Coronary artery (tissue), 2 donors: ENCODE results near the gene ACTG1.
A peak's percentile ranks its signal among the peaks of the same experiment; 100 is the strongest.

Experiments used
- DNase-seq: peaks from one replicate; pipeline ENCODE4 v3.0.0-alpha.2; 2017; ENCODE audit warnings: low spot score
- H3K27ac ChIP-seq, 2 donors: fragments of 200-600 bp; sonication (generic); one replicate each; pipeline ENCODE4 v1.5.1; 2016 to 2019
- H3K4me3 ChIP-seq: fragments of 200-600 bp; sonication (generic); 2 replicates; pipeline ENCODE4 v1.5.1; 2016; ENCODE audit warnings: mild to moderate bottlenecking, moderate library complexity
- TF ChIP-seq, protein P1 (sequence below): fragments of 200-600 bp; sonication (generic); IDR thresholded peaks from one replicate; pipeline ENCODE4 v1.5.1; 2019; ENCODE audit warnings: antibody characterized with exemption

ACTG1 gene

DNA sequence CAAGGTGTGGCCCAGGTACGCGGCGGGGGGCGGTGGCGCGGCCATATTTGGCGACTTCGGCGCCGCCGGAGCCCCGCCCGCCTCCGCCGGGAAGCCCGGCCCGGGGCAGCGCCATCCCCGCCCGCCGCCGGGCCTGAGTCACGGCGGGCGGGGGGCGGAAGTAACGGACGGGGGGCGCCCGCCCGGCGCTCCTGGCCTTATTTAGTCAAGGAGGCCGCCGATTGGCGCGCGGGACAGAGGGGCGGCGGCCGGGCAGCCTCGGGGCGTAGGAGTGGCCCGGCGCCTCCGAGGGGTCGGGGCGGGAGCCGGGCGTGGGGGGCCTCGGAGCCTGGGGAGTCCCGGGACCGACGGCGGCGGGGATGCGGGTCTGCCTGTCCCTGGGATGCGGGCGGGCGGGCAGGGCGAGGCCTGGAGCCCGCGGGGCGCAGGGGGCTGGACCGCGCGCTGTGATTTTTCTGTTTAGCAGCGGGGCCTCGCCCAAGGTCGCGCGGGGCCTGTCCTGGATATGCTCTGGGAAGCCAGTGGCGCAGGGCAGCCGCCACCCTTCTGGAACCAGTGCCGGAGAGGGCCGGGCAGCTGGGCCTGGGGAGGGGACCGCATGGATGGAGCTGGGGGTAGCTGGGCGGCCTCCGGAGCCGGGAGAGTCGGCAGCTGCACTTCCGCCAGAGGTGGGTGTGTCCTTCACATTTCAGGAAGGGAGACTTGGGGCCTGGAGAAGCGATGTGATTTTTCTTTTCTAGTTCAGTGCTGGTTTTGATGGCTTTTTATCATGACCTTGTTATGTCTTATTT lies 2.3 kb upstream of the ACTG1 start:
- no peak for DNase-seq
- H3K27ac ChIP-seq: peak overlapping the region; percentile 99
- TF ChIP-seq, protein P1, sequence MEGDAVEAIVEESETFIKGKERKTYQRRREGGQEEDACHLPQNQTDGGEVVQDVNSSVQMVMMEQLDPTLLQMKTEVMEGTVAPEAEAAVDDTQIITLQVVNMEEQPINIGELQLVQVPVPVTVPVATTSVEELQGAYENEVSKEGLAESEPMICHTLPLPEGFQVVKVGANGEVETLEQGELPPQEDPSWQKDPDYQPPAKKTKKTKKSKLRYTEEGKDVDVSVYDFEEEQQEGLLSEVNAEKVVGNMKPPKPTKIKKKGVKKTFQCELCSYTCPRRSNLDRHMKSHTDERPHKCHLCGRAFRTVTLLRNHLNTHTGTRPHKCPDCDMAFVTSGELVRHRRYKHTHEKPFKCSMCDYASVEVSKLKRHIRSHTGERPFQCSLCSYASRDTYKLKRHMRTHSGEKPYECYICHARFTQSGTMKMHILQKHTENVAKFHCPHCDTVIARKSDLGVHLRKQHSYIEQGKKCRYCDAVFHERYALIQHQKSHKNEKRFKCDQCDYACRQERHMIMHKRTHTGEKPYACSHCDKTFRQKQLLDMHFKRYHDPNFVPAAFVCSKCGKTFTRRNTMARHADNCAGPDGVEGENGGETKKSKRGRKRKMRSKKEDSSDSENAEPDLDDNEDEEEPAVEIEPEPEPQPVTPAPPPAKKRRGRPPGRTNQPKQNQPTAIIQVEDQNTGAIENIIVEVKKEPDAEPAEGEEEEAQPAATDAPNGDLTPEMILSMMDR: no peak

DNA sequence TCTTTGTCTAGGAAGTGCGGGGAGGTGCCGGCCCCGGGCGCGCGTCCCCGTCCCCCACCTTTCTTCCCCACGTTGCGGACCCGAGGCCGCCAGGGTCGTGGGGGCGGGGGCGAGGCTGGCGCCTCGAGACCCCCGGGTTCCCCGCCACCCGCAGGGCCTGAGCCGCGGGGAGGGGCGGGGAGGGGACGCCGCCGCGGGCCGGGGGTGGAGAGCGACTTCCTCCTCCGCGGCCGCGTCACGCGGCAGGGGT lies 1.8 kb upstream of the ACTG1 start:
- Histone ChIP-seq H3K4me3 (peak overlapping the region; percentile 97), H3K27ac (peak overlapping the region; percentile 99)
- TF ChIP-seq, protein P1: no peak
- no peak for DNase-seq

More for the DNA sequence above, 2.3 kb upstream of the ACTG1 start:
- H3K4me3 ChIP-seq: peak overlapping the region; percentile 97

DNA sequence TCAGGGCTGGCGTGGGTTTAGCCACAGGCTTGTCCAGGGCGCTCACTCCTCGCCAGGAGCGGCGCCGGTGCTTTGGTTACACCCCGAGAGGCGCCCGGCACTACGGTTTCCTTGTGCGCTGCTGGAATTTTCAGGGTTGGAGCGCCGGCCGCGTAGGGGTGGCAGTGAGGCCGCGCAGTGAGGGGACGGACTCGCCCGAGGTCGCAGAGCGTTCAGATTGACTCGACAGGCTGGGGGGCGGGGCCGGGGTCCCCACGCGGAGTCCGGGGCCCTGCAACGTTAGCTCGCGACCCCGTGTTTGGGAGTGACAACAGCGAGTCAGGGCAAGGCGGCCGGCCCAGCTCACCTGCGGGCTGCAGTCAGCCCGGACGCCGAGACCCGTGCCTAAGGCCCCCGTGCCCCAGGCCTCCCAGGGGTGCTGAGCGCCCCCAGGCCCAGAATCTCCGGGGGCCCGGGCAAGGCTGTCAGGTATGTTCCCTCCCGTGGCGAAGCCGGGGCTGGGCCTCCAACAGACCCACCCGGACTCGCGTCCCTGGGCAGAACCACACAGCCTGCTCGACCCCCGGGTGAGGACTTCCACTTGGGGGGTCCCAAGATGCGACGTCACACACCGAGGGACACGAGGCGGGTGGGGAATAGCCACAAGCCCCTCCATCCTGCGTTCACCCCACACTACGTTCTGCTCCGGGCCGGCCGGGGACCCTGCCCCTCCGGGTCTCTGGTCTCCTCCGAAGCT lies 1.3 kb upstream of the ACTG1 start:
- no peak for DNase-seq
- TF ChIP-seq, protein P1: no peak
- peak overlapping the region; percentile 97 for H3K4me3 ChIP-seq
- peak overlapping the region; percentile 99 for H3K27ac ChIP-seq

DNA sequence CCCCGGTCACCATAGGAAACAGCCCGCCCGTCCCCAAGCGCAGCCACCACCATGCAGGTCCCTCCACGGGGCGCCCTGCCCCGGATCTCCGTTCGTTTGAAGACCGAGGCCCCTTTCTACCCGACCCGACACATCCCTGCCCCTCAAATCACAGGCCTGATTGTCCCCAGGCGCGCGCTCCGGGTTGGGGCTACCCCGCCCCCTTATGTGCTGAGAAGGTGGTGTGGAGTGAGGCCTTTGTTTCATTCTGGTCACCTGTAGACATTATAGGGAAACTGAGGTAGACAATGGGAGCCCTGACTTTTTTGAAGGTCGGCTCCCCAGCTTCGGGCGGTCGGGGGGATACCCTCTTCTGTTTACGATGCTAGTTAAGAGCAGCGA lies 763 bp upstream of the ACTG1 start:
- peak overlapping the region; percentile 97 for H3K4me3 ChIP-seq
- peak; percentile 81 for DNase-seq
- TF ChIP-seq, protein P1: no peak
- H3K27ac ChIP-seq: peak overlapping the region; percentile 99

DNA sequence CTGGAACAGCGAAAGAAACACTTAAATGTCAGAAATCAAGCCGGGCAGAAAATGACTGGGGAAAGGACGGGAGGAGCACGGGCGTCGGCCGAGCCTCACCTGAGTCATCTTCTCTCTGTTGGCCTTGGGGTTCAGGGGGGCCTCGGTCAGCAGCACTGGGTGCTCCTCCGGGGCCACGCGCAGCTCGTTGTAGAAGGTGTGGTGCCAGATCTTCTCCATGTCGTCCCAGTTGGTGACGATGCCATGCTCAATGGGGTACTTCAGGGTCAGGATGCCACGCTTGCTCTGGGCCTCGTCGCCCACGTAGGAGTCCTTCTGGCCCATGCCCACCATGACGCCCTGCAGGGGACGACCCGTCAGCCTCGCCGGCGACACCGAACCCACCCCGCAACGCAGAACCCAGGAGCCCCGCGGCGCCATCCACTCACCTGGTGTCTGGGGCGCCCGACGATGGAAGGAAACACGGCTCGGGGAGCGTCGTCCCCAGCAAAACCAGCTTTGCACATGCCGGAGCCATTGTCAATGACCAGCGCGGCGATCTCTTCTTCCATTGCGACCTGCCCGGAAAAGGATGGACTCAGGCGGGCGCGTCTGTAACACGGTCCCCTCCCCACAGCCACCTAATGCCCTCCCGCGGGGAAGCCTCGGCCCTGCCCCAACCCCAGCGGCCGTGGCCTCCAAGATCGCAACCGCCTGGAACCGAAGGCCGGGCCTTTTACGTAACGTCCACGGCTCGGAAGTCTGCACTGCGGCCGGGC lies 616 bp downstream of the ACTG1 start:
- TF ChIP-seq, protein P1: no peak
- Histone ChIP-seq H3K4me3 (peak overlapping the region; percentile 97), H3K27ac (peak overlapping the region; percentile 99)
- peak; percentile 72 for DNase-seq

DNA sequence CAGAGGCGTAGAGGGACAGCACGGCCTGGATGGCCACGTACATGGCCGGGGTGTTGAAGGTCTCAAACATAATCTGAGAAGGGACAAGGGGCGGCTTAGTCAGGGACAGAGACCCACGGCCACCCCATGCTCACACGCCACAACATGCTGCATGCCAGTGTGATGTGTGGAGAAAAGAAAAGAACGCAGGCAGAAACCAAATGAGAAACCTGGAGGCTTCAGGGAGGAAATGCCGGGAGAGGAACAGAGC lies 1.1 kb downstream of the ACTG1 start:
- DNase-seq: no peak
- TF ChIP-seq, protein P1: no peak
- peak overlapping the region; percentile 97 for H3K4me3 ChIP-seq
- peak overlapping the region; percentile 99 for H3K27ac ChIP-seq
